OCI-LY1 (cell line): Measurements from ENCODE around the gene PTCD1.

Source experiments
- EZH2 ChIP-seq: fragments of 200-600 bp; sonication (generic), shearing (Covaris generic); IDR thresholded peaks from 2 replicates; pipeline ENCODE4 v1.8.0; 2017; ENCODE audit warnings: borderline replicate concordance, mixed run types, mild to moderate bottlenecking, antibody characterized with exemption, low read length, moderate library complexity, mixed read lengths
- TF ChIP-seq, protein P1 (sequence below): fragments of 200-600 bp; sonication (generic), shearing (Covaris generic); IDR thresholded peaks from 2 replicates; pipeline ENCODE4 v1.5.1; 2017; ENCODE audit warnings: mild to moderate bottlenecking, antibody characterized with exemption, low read length, moderate library complexity, mixed read lengths

DNA sequence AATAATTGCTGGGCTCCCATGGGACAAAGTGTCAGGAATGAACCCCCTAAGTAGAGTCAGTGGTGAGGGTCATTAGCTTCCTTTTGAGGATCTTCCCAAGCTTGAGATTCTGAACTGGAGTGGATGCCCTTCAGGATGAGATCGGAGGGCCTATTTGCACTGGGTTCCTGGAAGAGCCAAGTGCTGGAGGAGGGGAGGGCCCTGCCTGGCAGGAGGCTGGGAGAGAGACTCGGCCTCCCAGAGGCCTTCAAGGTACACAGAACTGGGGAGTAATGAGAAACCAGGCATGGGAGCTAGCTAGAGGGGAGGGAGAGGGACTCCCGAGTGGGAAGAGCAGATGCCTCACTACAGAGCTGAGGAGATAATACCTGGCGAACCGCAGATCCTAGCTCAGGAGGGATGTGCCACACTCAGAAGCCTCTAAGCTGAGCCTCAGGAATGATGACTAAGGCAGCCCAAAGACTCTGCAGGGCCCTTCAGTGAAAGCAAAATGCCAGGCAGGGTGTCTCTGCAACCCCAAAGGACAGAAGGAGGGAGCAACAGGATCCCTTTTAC, 39.6 kb downstream of the PTCD1 start:
- no peak for TF ChIP-seq EZH2
- TF ChIP-seq, protein P1, sequence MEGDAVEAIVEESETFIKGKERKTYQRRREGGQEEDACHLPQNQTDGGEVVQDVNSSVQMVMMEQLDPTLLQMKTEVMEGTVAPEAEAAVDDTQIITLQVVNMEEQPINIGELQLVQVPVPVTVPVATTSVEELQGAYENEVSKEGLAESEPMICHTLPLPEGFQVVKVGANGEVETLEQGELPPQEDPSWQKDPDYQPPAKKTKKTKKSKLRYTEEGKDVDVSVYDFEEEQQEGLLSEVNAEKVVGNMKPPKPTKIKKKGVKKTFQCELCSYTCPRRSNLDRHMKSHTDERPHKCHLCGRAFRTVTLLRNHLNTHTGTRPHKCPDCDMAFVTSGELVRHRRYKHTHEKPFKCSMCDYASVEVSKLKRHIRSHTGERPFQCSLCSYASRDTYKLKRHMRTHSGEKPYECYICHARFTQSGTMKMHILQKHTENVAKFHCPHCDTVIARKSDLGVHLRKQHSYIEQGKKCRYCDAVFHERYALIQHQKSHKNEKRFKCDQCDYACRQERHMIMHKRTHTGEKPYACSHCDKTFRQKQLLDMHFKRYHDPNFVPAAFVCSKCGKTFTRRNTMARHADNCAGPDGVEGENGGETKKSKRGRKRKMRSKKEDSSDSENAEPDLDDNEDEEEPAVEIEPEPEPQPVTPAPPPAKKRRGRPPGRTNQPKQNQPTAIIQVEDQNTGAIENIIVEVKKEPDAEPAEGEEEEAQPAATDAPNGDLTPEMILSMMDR, result no peak
